H9 (cell line): ENCODE results near the gene ACOT11. TPM values are rescaled to one million over a fixed set of nuclear protein-coding genes. Genes with fewer than 3 reads are reported as not detected.

Source experiments
- DNase-seq: peaks from one replicate; pipeline ENCODE4 v3.0.0-alpha.2; 2017
- H2AFZ ChIP-seq: one replicate; pipeline ENCODE4 v1.6.1; 2013; ENCODE audit warnings: mild to moderate bottlenecking, low read length, control low read depth, moderate library complexity
- H2AK5ac ChIP-seq: 2 replicates; pipeline ENCODE4 v1.6.1; 2013; ENCODE audit warnings: low read length, control low read depth, mixed read lengths; ENCODE audit not compliant: insufficient read length
- H2BK120ac ChIP-seq: one replicate; pipeline ENCODE4 v1.6.1; 2013; ENCODE audit warnings: low read depth, mild to moderate bottlenecking, low read length, control low read depth, inconsistent platforms; ENCODE audit not compliant: poor library complexity, severe bottlenecking
- H2BK12ac ChIP-seq: 2 replicates; pipeline ENCODE4 v1.6.1; 2013; ENCODE audit warnings: low read length, control low read depth, mixed read lengths, low read depth; ENCODE audit not compliant: insufficient read length
- H2BK15ac ChIP-seq: 2 replicates; pipeline ENCODE4 v1.6.1; 2013; ENCODE audit warnings: low read depth, low read length, control low read depth
- H2BK20ac ChIP-seq: one replicate; pipeline ENCODE4 v1.6.1; 2013; ENCODE audit warnings: low read depth, mild to moderate bottlenecking, low read length, control low read depth, inconsistent platforms; ENCODE audit not compliant: poor library complexity, severe bottlenecking
- H2BK5ac ChIP-seq: 2 replicates; pipeline ENCODE4 v1.6.1; 2013; ENCODE audit warnings: low read length, control low read depth, mixed read lengths; ENCODE audit not compliant: insufficient read length
- H3K14ac ChIP-seq: 2 replicates; pipeline ENCODE4 v1.6.1; 2013; ENCODE audit warnings: low read length, control low read depth; ENCODE audit not compliant: insufficient read depth
- H3K18ac ChIP-seq: 2 replicates; pipeline ENCODE4 v1.6.1; 2013; ENCODE audit warnings: low read depth, mild to moderate bottlenecking, mixed read lengths, low read length, control low read depth; ENCODE audit not compliant: insufficient read length
- H3K23ac ChIP-seq: 2 replicates; pipeline ENCODE4 v1.6.1; 2013; ENCODE audit warnings: low read length, control low read depth, mixed read lengths, low read depth; ENCODE audit not compliant: insufficient read length
- H3K23me2 ChIP-seq: 2 replicates; pipeline ENCODE4 v1.6.1; 2013; ENCODE audit warnings: low read depth, mild to moderate bottlenecking, mixed read lengths, low read length, control low read depth; ENCODE audit not compliant: insufficient read length, poor library complexity, severe bottlenecking
- H3K27ac ChIP-seq: 2 replicates; pipeline ENCODE4 v1.5.1; 2013; ENCODE audit warnings: low read length, control low read depth, mixed read lengths, low read depth; ENCODE audit not compliant: insufficient read length
- H3K27me3 ChIP-seq: 2 replicates; pipeline ENCODE4 v1.6.1; 2013; ENCODE audit warnings: low read length, control low read depth, inconsistent platforms; ENCODE audit not compliant: insufficient read depth
- H3K4ac ChIP-seq: 2 replicates; pipeline ENCODE4 v1.6.1; 2013; ENCODE audit warnings: low read depth, mild to moderate bottlenecking, control low read depth, inconsistent platforms, low read length, moderate library complexity
- H3K4me1 ChIP-seq: 2 replicates; pipeline ENCODE4 v1.6.1; 2013; ENCODE audit warnings: low read length, control low read depth, inconsistent platforms; ENCODE audit not compliant: insufficient read depth
- H3K4me2 ChIP-seq: 2 replicates; pipeline ENCODE4 v1.6.1; 2013; ENCODE audit warnings: low read length, control low read depth, mixed read lengths; ENCODE audit not compliant: insufficient read length, insufficient read depth
- H3K56ac ChIP-seq: 2 replicates; pipeline ENCODE4 v1.6.1; 2013; ENCODE audit warnings: low read depth, mild to moderate bottlenecking, mixed read lengths, low read length, control low read depth; ENCODE audit not compliant: insufficient read length
- H3K79me1 ChIP-seq: 2 replicates; pipeline ENCODE4 v1.6.1; 2013; ENCODE audit warnings: low read depth, mild to moderate bottlenecking, moderate library complexity, low read length, control low read depth, inconsistent platforms; ENCODE audit not compliant: insufficient read depth, poor library complexity, severe bottlenecking
- H3K79me2 ChIP-seq: 2 replicates; pipeline ENCODE4 v1.6.1; 2013; ENCODE audit warnings: low read length, control low read depth, inconsistent platforms; ENCODE audit not compliant: insufficient read depth
- H3K9ac ChIP-seq: 2 replicates; pipeline ENCODE4 v1.6.1; 2013; ENCODE audit warnings: low read length, control low read depth, mixed read lengths; ENCODE audit not compliant: insufficient read length; ENCODE audit errors: extremely low read depth
- H3K9me3 ChIP-seq: one replicate; pipeline ENCODE4 v1.6.1; 2013; ENCODE audit warnings: low read depth, low read length, inconsistent platforms; ENCODE audit not compliant: control insufficient read depth
- H3T11ph ChIP-seq: one replicate; pipeline ENCODE4 v1.6.1; 2013; ENCODE audit warnings: mild to moderate bottlenecking, low read length, control low read depth, inconsistent platforms
- H4K20me1 ChIP-seq: one replicate; pipeline ENCODE4 v1.6.1; 2013; ENCODE audit not compliant: control insufficient read depth, insufficient read length, insufficient read depth
- H4K5ac ChIP-seq: 2 replicates; pipeline ENCODE4 v1.6.1; 2013; ENCODE audit warnings: low read depth, mild to moderate bottlenecking, mixed read lengths, low read length, control low read depth; ENCODE audit not compliant: insufficient read length
- H4K8ac ChIP-seq: replicated peaks from 2 replicates; pipeline ENCODE4 v1.6.1; 2013; ENCODE audit warnings: low read length, control low read depth, mixed read lengths, low read depth; ENCODE audit not compliant: insufficient read length
- H4K91ac ChIP-seq: 2 replicates; pipeline ENCODE4 v1.6.1; 2013; ENCODE audit warnings: low read depth, mild to moderate bottlenecking, moderate library complexity, mixed read lengths, low read length, control low read depth; ENCODE audit not compliant: insufficient read length
- H3K27ac Mint-ChIP-seq, 3 experiments: 2 replicates in 2 of 3; 3 replicates in 1 of 3; pipeline ENCODE4 v1.8.0; 2020 to 2021; ENCODE audit warnings: mixed read lengths in 3 of 3, mild to moderate bottlenecking in 1 of 3, moderate library complexity in 1 of 3
- H3K27me3 Mint-ChIP-seq: 2 replicates; pipeline ENCODE4 v1.8.0; 2021; ENCODE audit warnings: low read depth, mild to moderate bottlenecking, moderate library complexity, mixed read lengths
- H3K36me3 Mint-ChIP-seq, 3 experiments: 2 replicates in 2 of 3; 3 replicates in 1 of 3; pipeline ENCODE4 v1.8.0; 2020 to 2021; ENCODE audit warnings: low read depth in 3 of 3, mixed read lengths in 3 of 3; ENCODE audit not compliant: insufficient read depth in 1 of 3
- H3K4me1 Mint-ChIP-seq, 2 experiments: 2 replicates each; pipeline ENCODE4 v1.8.0; 2020; ENCODE audit warnings: mixed read lengths in 2 of 2
- H3K4me3 Mint-ChIP-seq, 2 experiments: 2 replicates in 1 of 2; 3 replicates in 1 of 2; pipeline ENCODE4 v1.8.0; 2020 to 2021; ENCODE audit warnings: mild to moderate bottlenecking in 2 of 2, mixed read lengths in 2 of 2, moderate library complexity in 1 of 2
- H3K9me3 Mint-ChIP-seq, 2 experiments: 2 replicates in 1 of 2; 3 replicates in 1 of 2; pipeline ENCODE4 v1.8.0; 2020; ENCODE audit warnings: mild to moderate bottlenecking in 2 of 2, mixed read lengths in 2 of 2, moderate library complexity in 1 of 2
- total RNA-seq: library from RNA; stranded (reverse); gene quantifications from 2 replicates; pipeline ENCODE4 v1.2.1, GENCODE V29; 2021
- TF ChIP-seq, protein P1 (sequence below): fragments of 200-600 bp; sonication (generic); conservative IDR thresholded peaks from 3 replicates; pipeline ENCODE4 v1.8.0; 2021; ENCODE audit warnings: antibody characterized with exemption, mild to moderate bottlenecking

Gene ACOT11
- total RNA-seq, 1 experiment from 2014 or later, result 4.0 TPM

DNA sequence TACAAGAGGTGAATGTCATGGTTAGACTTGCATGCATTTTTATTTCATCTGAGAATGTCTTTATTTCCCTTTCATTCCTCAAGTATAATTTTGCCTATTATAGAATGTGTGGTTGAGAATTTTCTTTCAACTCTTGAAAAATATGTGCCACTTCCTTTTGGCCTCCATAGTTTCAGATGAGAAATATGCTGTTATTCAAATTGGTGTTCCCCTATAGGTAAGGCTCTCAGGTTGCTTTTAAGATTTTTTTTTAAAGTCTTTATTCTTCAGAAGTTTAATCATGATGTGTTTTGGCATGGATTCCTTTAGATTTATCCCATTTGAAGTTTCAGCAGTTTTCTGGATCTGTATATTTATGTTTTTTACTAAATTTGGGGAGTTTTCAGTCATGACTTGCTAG, 95.7 kb downstream of the ACOT11 start:
- H3K9me3 Mint-ChIP-seq, result peaks cover 15 to 17% of the 10 kb centered on the region in 2 experiments
- no peak for DNase-seq
- H3K27ac Mint-ChIP-seq, result no peak overlapping the region
- Histone ChIP-seq H2BK120ac (no peak overlapping the region), H3K23ac (no peak overlapping the region), H3K27me3 (no peaks in the 10 kb centered on the region), H3K4me1 (no peaks in the 10 kb centered on the region), H3K18ac (no peak overlapping the region), H3K4ac (no peak overlapping the region), H3K9ac (no peak overlapping the region), H2AFZ (no peak overlapping the region), H4K20me1 (no peaks in the 10 kb centered on the region), H2AK5ac (no peak overlapping the region), H3T11ph (no peak overlapping the region), H2BK12ac (no peak overlapping the region), H3K27ac (no peak overlapping the region), H2BK15ac (no peak overlapping the region), H3K79me2 (no peaks in the 10 kb centered on the region), H2BK20ac (no peak overlapping the region), H2BK5ac (no peak overlapping the region), H4K8ac (no peak overlapping the region), H4K5ac (no peak overlapping the region), H3K56ac (no peak overlapping the region), H3K14ac (no peak overlapping the region), H3K23me2 (no peaks in the 10 kb centered on the region), H3K9me3 (peaks cover 7% of the 10 kb centered on the region), H3K79me1 (no peaks in the 10 kb centered on the region), H3K4me2 (no peak overlapping the region), H4K91ac (no peak overlapping the region)
- H3K27me3 Mint-ChIP-seq, result peaks cover 18% of the 10 kb centered on the region
- TF ChIP-seq, protein P1, sequence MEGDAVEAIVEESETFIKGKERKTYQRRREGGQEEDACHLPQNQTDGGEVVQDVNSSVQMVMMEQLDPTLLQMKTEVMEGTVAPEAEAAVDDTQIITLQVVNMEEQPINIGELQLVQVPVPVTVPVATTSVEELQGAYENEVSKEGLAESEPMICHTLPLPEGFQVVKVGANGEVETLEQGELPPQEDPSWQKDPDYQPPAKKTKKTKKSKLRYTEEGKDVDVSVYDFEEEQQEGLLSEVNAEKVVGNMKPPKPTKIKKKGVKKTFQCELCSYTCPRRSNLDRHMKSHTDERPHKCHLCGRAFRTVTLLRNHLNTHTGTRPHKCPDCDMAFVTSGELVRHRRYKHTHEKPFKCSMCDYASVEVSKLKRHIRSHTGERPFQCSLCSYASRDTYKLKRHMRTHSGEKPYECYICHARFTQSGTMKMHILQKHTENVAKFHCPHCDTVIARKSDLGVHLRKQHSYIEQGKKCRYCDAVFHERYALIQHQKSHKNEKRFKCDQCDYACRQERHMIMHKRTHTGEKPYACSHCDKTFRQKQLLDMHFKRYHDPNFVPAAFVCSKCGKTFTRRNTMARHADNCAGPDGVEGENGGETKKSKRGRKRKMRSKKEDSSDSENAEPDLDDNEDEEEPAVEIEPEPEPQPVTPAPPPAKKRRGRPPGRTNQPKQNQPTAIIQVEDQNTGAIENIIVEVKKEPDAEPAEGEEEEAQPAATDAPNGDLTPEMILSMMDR, result no peak
- no peak overlapping the region for H3K4me3 Mint-ChIP-seq
- peaks cover 3% of the 10 kb centered on the region in 2 experiments; a peak in 2 of 4 replicates for H3K4me1 Mint-ChIP-seq
- H3K36me3 Mint-ChIP-seq, result peaks cover 0 to 5% (median 0%) of the 10 kb centered on the region in 3 experiments; a peak in 2 of 7 replicates
